Measurements from ENCODE around the gene LIMCH1.

GRCh38 chr4:41498177-41498576 is 39.8 kb upstream of the LIMCH1 start:
- TF ChIP-seq CTCF (IDR thresholded peaks at IDR 0.05; ENCODE audit: borderline replicate concordance, extremely low read depth, low read length, poor library complexity, severe bottlenecking) = no peak
- no peak for TF ChIP-seq EZH2 (IDR thresholded peaks at IDR 0.05; ENCODE audit: borderline replicate concordance, low read depth, low read length, severe bottlenecking)

Data from DND-41 (cell line).